GM19328 (cell line): Measurements from ENCODE around the gene EEFSEC.

Source experiments
- ATAC-seq: cut with Tn5 transposase; IDR thresholded peaks from one replicate; pipeline ENCODE4 v1.9.1; 2021; ENCODE audit warnings: mild to moderate bottlenecking, moderate library complexity; ENCODE audit not compliant: unreplicated experiment

EEFSEC gene

DNA sequence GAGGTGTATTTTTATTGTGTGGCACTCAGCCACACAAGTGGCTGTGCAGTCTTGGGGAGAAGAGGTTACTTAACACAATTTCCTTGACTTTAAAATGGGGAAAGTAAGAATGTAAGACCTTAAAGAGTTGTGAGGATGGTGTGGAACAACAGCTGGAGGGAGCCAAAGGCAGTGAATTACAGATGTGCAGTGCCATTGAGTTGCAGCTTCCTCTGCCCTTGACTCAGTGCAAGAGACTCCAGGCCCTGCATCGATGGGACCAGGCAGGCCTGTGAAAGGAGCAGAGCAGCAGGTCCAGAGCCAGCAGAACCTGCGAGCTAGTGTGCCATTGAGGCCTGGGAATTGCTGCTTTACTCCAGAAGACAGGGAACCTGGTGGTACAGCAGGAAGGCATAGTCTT is 27.2 kb downstream of the EEFSEC start:
- ATAC-seq, result no peak

DNA sequence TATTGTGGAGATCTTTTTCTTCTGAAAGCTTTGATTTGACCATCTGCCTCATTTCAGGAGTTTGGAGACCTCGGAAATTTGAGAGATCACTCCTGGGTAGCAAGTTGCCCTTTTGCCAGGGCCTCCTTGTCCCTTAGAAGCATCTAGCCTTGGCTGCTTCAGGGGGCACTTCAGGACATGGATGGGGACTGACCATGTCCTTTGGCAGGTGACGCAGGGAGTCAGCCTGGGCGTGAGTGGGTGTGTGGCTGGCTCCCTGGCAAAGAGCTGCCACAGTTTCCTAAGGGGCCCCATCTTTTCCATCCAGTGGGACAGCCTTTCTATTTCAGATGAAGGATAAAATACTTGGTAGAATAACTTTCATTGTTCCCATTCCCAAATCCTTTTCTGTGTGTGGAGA is 27.6 kb downstream of the EEFSEC start:
- ATAC-seq, result no peak

DNA sequence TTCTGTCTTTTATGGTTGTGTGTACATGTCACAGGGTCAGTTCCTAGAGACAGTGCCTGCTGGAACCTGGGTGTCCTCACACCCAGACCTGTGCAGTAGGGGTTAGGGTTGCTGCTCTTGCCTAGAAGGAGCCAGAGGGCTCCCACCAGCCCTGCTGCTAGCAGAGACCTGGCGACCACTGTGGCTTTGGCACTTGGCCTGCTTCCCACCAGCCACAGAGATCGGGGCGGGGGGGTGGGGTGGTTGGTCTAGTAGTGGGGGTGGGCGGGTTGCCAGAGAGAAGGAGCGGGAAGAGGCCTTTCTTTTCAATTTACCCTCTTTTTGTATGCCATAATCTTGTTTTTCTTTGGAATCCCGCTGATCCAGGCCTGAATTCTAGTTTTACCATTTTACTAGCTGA is 29.4 kb downstream of the EEFSEC start:
- ATAC-seq, result no peak

DNA sequence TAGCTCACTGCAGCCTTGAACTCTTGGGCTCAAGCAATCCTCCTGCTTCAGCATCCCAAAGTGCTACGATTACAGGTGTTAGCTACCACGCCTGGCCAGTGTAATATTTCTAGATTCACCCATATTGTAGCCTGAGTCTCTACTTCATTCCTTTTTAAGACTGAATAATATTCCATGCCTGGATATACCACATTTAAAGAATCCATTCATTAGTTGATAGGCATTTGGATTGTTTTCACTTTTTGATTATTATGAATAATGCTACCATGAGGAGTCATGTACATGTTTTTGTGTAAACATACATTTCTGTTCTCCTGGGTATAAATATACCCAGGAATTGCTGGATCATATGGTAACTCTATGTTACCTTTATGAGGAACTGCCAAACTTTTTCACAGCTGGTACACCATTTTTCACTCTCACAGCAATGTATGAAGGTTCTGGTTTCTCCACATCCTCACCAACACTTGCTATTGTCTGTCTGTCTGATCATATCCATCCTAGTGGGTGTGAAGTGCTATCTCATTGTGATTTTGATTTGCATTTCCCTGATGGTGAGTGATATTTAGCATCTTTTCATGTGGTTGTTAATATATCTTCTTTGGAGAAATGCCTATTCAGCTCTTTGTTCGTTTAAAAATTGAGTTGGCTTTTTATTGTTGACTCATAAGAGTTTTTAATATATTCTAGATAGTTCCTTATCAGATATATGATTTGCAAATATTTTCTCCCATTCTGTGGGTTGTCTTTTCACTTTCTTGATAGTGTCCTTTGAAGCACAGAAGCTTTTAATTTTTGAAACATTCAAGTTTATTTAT is 32.6 kb downstream of the EEFSEC start:
- no peak for ATAC-seq

DNA sequence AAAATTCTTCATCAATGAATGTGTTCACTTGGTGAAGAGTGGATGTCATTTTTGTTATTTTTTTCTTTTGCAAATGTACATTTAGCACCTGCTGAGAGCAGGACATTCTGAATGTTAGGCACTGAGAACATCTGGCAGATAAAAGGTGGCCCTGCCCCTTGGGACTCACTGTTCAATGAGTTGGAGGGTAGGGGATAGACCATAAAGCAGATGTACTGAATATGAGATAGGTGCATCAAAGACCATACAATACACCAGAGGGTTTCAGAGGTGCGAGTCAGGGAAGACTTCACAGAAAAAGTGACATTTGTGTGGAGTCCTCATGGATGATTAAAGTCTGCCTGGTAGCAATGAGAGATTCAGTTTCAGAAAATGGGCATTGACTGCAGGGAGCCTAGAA is 34.2 kb downstream of the EEFSEC start:
- no peak for ATAC-seq

DNA sequence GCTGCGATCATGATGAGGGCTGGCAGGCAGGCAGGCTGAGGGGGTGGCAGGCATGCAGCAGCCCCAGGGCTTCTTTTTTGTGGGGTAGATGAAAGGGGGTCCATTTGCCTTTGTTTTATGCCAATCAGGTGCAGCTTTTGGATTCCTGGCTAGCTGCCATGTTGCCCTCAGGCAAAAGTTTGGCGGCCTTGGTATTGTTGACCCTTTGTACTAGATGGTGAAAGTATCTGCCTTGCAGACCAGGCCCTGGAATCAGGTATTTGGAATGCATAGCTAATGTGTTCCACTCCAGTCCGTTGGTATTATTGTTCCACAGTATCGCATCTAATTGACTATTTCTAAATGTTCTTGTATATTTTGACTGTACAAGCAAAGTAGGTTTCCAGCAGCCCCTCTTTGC is 35.0 kb downstream of the EEFSEC start:
- ATAC-seq, result no peak

DNA sequence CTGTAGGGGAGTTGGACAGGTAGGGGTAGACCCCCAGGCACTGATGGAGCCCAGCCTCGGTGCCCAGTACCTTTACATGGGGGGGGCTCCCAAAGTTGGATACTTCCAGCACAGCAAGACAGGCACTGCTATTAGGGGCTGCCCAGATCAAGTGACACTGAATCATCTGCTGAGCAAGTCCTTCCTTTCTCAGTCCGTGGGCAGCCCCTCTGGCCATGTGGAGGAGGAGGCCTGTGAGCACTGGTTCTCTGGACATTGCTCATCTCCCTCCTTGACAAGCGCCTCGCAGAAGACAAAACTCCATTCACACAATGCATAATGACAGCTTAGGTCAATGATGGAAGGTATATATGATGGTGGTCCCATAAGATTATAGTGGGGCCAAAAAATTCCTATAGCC is 35.7 kb downstream of the EEFSEC start:
- ATAC-seq, result no peak

DNA sequence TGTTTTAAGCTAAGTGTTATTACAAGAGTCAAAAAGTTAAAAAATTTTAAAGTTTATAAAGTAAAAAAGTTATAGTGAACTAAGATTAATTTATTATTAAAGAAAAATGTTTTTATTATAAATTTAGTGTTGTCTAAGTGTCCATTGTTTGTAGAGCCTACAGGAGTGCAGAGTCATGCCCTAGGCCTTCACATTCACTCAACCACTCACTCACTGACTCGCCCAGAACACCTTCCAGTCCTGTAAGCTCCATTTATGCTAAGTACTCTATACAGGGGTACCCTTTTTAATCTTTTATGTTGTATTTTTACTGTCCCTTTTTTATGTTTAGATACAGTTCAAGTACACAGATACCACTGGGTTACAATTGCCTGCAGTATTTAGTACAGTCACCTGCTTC is 37.2 kb downstream of the EEFSEC start:
- no peak for ATAC-seq

DNA sequence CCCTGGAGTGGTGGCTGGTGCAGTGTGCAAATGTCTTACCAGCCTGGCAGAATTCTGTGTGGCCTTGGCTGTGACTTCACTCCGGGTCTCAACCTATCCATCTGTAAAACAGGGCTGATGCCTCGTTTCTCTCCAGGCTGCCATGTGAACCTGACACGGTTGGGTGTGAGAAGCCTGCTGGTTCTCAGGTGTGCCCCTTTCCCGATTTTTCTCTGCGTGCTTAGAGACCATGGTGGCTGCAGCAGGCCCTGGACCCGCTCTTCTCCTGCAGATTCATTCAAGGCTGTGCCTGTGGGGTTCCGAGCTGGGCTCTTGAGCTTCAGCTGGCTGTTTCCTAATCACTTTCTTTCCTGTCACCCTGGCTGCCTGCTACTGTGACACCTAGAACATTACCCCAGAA is 38.9 kb downstream of the EEFSEC start:
- ATAC-seq, result no peak

DNA sequence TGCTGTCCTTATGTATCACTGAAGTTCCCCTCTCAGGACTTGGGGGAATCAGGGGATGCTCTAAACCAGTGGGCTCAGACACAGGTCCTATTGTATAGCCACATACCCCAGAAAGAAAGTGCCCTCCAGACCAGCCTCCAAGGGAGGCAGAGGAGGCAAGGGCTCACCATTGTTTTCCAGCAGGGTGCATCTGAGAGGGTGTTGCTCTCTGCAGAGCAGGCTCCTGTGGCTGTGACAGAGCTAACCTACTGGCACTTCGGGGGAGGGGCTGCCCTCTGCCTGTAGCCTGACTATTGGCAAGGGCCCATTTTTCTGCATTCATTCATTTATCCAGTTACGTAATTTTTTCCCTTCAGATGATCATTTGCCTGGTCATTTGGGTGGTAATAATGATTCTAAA is 39.9 kb downstream of the EEFSEC start:
- ATAC-seq, result no peak

DNA sequence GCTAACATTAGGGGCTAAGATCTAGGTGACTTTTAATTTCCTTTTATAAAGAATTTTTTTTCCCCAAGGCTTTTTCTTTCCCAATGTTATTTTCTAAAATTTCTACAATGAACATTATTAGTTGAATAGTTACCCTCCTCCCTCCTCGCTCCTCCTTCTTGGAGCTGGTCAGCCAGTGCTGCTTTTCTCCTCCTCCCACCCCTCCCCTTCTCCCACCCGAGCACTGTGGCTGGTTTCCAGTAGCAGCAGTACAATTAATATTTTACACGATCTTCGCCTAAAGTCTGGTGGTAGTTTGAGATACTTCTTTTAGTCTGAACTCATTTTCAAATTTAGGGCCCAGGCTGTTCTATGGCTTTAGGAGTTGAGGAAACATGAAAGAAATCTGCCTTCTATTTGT is 41.6 kb downstream of the EEFSEC start:
- ATAC-seq, result no peak

DNA sequence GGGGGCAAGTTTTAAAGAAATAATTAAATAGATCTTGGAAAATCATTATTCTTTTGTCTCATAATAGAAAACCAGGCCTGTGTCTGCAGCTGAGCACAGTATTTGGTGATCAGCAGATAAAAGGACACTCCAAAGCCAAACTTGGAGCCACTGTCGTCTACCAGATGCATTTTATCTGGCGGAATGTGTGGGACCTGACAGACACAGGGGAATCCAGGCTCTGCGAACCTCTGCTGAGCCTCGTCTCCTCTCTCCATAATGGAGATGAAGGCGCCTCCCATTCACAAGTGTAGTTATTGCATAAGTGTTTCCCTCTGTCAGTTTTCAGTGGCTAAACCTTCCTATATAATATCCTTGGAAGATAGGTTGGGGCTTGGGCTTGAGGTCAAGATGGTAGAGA is 42.1 kb downstream of the EEFSEC start:
- ATAC-seq, result no peak

DNA sequence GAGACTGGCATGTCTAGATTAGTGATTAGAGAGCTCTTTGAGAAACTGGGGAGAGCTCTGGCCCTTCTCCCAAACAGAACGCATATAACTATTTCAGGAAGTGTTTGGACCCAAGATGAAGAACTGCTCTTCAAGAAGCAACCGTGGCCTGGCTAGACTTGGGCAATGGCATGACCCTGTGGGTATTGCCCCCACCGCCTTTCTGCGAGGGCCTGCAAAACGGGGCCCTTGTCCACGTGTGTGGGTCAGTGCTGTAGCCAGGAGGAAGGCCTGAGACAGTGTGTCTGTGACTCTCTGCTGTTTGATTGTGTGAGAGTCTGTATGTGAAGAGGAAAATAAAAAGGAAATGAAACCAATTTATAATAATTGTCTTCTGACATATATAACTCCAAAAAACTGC is 42.5 kb downstream of the EEFSEC start:
- no peak for ATAC-seq

DNA sequence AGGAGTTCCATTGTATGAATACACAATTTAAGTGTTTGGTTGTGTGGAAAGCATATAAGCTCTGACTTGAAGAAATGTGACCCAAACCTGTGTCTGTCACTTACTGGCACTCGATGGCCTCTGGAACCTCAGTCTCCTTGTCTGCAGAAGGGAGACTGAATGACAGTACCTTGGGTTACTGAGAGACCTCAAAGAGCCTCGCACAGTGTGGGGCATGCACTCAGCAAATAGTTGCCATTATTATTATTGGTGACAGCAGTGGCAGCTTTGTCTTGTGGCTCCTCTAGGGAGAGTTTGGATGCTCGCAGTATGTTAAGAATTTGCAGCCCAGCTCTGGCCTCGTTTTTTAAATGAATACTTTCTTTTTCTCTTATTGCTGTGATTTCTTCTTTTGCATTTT is 43.4 kb downstream of the EEFSEC start:
- ATAC-seq, result no peak

DNA sequence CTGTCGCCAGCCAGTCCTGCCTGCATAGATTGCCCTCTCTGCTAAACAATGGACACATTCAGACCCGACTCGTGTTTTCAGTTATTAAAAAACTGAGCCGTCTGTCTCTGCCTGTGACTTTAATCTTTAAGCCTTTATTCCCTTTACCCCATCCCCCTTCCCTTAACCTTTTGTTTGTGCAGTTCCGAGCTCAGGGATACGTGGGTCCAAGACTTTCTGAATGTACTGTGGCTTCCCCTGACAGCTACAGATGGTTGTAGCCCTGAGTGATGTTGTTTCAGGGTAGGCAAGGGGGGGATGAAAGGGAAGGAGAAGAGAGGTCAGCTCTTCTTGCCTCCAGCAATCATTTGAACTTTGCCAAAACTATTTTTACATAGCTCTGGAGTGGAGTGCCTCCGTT is 44.6 kb downstream of the EEFSEC start:
- ATAC-seq, result no peak

DNA sequence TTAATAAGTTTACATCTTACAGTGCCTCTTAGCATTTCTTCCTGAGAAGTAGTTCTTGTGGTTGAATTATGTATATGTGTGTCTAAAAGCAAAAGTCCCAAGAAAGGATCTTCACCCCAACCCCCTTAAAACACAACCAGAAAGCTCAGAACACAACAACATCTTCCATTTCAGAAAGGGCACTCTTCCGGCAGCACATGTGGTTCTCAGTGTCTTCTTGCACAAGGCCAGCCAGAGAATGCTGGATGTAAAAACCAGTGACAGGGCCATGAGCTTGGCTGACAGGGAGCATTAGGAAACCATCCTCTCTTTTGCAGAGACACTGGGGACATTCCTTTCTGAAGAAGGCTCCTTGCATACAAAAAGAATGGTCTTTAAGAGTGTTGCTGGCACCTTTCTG is 45.0 kb downstream of the EEFSEC start:
- ATAC-seq, result no peak

DNA sequence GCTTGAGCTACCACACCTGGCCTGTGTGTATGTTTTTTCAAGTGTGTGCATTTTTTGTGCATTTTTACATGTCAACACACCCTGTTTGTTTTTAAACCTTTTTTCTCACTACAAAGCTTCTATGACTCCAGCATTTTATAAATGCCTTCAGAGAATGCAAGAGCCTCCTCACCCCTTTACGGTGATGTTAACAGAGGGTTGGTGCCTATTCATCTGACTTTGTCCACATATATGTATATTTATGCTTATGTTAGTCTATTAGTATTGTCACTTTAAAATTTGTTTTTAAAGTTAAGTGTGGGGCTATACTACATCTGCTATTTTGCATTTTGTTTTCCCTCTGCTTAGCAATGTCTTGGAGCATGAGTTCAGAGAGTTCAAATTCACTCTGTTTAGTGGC is 45.8 kb downstream of the EEFSEC start:
- no peak for ATAC-seq

DNA sequence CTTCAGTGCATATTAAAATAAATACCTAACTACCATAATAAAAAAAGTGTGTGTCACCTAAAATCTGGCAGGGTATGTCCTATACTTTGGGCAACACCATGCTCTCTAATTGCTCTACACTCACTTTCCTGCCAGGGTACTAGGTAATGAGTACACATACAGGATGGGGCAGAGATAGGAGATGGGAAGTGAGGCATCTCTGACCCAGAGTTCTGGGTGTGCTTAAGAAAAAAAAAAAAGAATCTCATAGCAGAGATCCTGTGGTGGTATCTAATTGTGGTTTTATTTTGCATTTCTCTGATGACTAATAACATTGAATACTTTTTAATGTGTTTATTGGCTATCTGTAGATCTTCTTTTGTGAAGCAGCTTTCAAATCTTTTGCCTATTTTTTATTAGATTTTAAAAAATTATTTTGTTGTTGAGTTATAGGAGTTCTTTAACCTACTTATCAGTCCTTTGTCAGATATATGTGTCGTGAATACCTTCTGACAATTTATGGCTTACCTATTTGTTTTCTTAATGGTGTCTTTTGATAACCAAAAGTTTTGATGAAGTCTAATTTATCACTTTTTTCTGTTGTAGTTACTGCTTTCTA is 48.0 kb downstream of the EEFSEC start:
- ATAC-seq, result no peak

DNA sequence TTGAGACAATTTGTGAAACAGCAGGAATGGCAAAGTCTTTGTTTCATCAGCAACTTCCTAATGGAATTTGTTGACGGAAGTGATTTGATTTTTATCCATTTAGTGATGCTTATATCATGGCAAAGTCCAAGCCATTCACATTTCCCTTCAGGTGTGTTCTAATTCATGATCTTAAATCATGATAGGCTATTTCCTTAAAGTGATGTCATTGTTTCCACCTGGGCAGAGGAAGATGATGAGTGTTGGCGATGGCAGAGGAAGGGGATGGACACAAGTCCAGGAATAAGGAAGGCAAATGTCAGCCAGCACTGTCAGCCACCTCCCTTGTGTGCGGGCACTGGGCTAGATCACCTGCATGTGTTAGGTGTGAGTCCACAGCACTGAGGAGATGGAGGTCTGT is 49.9 kb downstream of the EEFSEC start:
- ATAC-seq, result no peak

DNA sequence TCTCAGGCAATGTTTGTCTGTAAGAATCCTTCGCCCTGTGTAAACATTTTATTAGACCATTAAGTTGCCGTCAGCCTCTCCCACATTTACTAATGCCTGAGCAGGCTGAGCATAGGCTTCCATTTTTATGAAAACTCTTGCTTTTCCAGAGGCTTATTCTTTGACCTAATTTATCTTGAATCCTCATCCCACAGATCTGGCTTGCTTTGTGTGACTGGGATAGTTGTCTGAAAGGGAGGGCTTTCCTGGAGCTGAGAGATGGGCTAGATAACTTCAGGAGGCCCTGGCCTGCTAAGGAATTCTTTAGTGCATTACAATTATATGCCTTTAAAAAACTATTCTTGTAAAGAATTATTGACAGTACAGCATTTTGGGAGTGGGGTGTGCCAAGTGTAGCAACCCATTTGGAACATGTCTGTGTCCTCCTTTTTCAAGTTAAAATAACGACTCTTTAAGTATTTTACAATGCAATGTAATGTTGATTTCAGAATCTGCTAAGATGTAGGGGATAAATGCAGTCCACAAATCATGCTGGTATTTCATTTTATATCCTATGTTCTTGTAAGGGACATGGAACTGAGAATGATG is 52.4 kb downstream of the EEFSEC start:
- no peak for ATAC-seq

DNA sequence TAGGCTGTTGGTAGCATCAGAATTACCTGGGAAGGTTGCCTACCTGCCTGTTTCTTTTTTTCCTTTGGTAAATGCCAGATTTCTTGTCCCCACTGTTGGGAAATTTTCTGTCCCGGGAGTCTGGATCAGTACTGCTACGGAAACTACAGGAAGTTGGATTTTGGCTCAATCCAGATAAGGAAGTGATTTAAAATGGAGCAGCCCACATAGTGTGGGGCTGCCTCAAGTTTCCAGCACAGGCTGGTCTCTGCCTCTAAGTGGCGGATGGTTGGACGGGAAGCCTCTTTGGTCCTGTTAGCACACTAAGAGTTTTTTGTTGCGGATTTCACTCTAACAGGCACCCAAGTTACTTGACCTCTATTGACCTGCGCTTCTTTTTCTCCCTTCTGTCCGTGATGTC is 54.7 kb downstream of the EEFSEC start:
- no peak for ATAC-seq

DNA sequence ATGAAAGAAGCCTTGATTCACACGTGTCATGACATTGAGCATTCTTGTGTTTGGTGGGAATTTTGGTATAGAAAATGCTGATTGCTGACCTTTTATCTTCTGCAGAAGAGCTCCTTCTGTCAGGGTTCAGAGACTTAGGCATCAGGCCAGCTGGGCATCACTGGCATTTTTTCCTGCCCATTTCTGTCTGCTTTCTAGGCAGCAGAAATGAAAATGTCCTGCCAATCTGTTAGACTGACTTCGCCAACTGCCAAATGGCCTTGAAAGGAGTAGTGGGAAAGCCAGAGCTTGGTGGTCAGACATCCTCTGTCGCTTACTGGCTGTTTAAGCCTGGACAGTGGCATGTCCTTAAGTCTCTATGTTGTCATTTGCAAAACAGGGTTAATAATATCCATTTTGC is 57.4 kb downstream of the EEFSEC start:
- no peak for ATAC-seq

DNA sequence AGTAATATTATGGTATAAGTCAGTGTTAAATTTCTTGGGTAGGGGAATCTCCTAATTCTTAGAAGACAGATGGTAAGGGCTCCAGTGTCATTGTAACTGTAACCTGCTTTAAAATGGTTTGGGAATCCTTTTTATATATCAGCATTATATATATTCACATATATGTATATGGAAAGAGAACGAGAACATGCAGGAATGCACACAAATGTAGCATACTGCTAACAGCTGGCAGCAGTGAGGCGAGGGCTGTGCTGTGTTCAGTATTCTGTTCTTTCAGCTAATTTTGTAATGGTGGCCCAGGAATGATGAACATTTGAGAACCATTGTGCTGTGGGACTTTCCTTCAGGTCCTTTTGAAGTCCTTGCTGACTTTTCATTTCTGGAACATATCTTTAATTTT is 60.8 kb downstream of the EEFSEC start:
- ATAC-seq, result no peak
